SK-N-SH (cell line): ENCODE data around the gene RPEL1. TPM values are rescaled to one million over a fixed set of nuclear protein-coding genes. Genes with fewer than 3 reads are reported as not detected.
A peak's percentile ranks its signal among the peaks of the same experiment; 100 is the strongest.

ENCODE experiments used
- CTCF ChIA-PET: fragments of 300-600, 350-600 bp; formaldehyde crosslinking; extraction: SDS; loops from one replicate; lab custom pipeline; 2021; lab: Yijun Ruan, JAX
- POLR2A ChIA-PET: fragments of 350-600 bp; sonication (Branson Sonifier 250); formaldehyde crosslinking; extraction: SDS; loops from one replicate; lab custom pipeline; 2020; ENCODE audit warnings: antibody characterized with exemption, inconsistent platforms; lab: Yijun Ruan, JAX
- DNase-seq: peaks from one replicate; pipeline ENCODE4 v3.0.0; 2012
- H2AFZ ChIP-seq: fragments of 200-600 bp; sonication (generic); 2 replicates; pipeline ENCODE4 v1.8.1; 2016; ENCODE audit warnings: antibody characterized with exemption, mild to moderate bottlenecking, low read depth
- H3F3A ChIP-seq: fragments of 200-600 bp; sonication (generic); replicated peaks from 2 replicates; pipeline ENCODE3; 2016; ENCODE audit warnings: antibody characterized with exemption, mild to moderate bottlenecking; ENCODE audit not compliant: insufficient read depth
- H3K27ac ChIP-seq, 2 experiments: fragments of 200-500 bp in 1 of 2; fragments of 200-600 bp in 1 of 2; sonication (Bioruptor generic) in 1 of 2; sonication (generic), shearing (Covaris generic) in 1 of 2; 2 replicates each; pipeline versions ENCODE4 v1.5.1 to v1.6.1; 2014 to 2016; ENCODE audit warnings: low read depth in 2 of 2, inconsistent platforms in 1 of 2, low read length in 1 of 2, mild to moderate bottlenecking in 1 of 2, mixed read lengths in 1 of 2
- H3K27me3 ChIP-seq: fragments of 200-600 bp; sonication (generic), shearing (Covaris generic); 2 replicates; pipeline ENCODE4 v1.6.1; 2016; ENCODE audit warnings: mixed run types; ENCODE audit not compliant: insufficient read depth
- H3K36me3 ChIP-seq, 2 experiments: fragments of 200-500 bp in 1 of 2; fragments of 200-600 bp in 1 of 2; sonication (Bioruptor generic) in 1 of 2; sonication (generic) in 1 of 2; replicated peaks in 1 of 2; 2 replicates each; pipeline versions ENCODE3 to v1.5.1; 2014 to 2016; ENCODE audit warnings: low read length in 1 of 2, mild to moderate bottlenecking in 1 of 2; ENCODE audit not compliant: insufficient read depth in 2 of 2, control insufficient read depth in 1 of 2
- H3K4me1 ChIP-seq, 2 experiments: fragments of 200-500 bp in 1 of 2; fragments of 200-600 bp in 1 of 2; sonication (Bioruptor generic) in 1 of 2; sonication (generic), shearing (Covaris generic) in 1 of 2; 2 replicates each; pipeline versions ENCODE4 v1.5.1 to v1.6.1; 2014 to 2016; ENCODE audit warnings: low read depth in 1 of 2, low read length in 1 of 2, mixed run types in 1 of 2; ENCODE audit not compliant: insufficient read depth in 2 of 2, control insufficient read depth in 1 of 2
- H3K4me2 ChIP-seq: fragments of 200-600 bp; sonication (generic), shearing (Covaris generic); 2 replicates; pipeline ENCODE4 v1.6.1; 2017; ENCODE audit warnings: mixed run types
- H3K4me3 ChIP-seq, 2 experiments: fragments of 200-500 bp in 1 of 2; fragments of 200-600 bp in 1 of 2; sonication (Bioruptor generic) in 1 of 2; sonication (generic), shearing (Covaris generic) in 1 of 2; 2 replicates each; pipeline versions ENCODE4 v1.5.1 to v1.8.1; 2014 to 2016; ENCODE audit warnings: low read depth in 2 of 2, inconsistent platforms in 1 of 2, low read length in 1 of 2, mild to moderate bottlenecking in 1 of 2, mixed read lengths in 1 of 2, moderate library complexity in 1 of 2
- H3K79me2 ChIP-seq: fragments of 200-600 bp; sonication (generic); 2 replicates; pipeline ENCODE4 v1.8.1; 2017; ENCODE audit warnings: mild to moderate bottlenecking; ENCODE audit not compliant: insufficient read depth
- H3K9ac ChIP-seq: fragments of 200-600 bp; sonication (generic); 2 replicates; pipeline ENCODE4 v1.6.1; 2017; ENCODE audit warnings: mixed run types
- H3K9me2 ChIP-seq: fragments of 200-600 bp; sonication (generic); 2 replicates; pipeline ENCODE4 v1.6.1; 2017; ENCODE audit warnings: mixed run types
- H3K9me3 ChIP-seq: fragments of 200-600 bp; sonication (generic); 2 replicates; pipeline ENCODE4 v1.6.1; 2017; ENCODE audit warnings: mixed run types, mild to moderate bottlenecking, moderate library complexity
- H4K20me1 ChIP-seq: fragments of 200-600 bp; sonication (generic); 2 replicates; pipeline ENCODE4 v1.6.1; 2017; ENCODE audit warnings: mild to moderate bottlenecking, mixed run types; ENCODE audit not compliant: insufficient read depth
- CTCF ChIP-seq: fragments of 200-600 bp; sonication (generic); IDR thresholded peaks from 2 replicates; pipeline ENCODE4 v1.6.1; 2017; ENCODE audit warnings: antibody characterized with exemption, mild to moderate bottlenecking, moderate library complexity
- EP300 ChIP-seq, 2 experiments: IDR thresholded peaks; 2 replicates each; pipeline versions ENCODE4 v1.4.0 to v1.6.1; 2012; ENCODE audit warnings: borderline replicate concordance in 1 of 2, low read depth in 1 of 2, low read length in 1 of 2
- FOSL2 ChIP-seq: IDR thresholded peaks from 2 replicates; pipeline ENCODE4 v1.4.0; 2012; ENCODE audit warnings: low read depth, mild to moderate bottlenecking, moderate library complexity, borderline replicate concordance
- FOXJ3 ChIP-seq: sonication (generic); formaldehyde crosslinking; IDR thresholded peaks from 2 replicates; pipeline ENCODE4 v1.5.1; 2020; ENCODE audit warnings: mild to moderate bottlenecking, missing genetic modification reagents
- GATA2 ChIP-seq: sonication (generic); formaldehyde crosslinking; IDR thresholded peaks from 2 replicates; pipeline ENCODE4 v1.5.0; 2020; ENCODE audit warnings: mild to moderate bottlenecking, missing genetic modification reagents
- MAX ChIP-seq: IDR thresholded peaks from 2 replicates; pipeline ENCODE4 v1.4.0; 2012; ENCODE audit warnings: low read depth
- MXI1 ChIP-seq: IDR thresholded peaks from 2 replicates; pipeline ENCODE4 v1.6.1; 2012; ENCODE audit warnings: mild to moderate bottlenecking, low read depth, low read length, improper control_type of control experiment
- NFIC ChIP-seq: IDR thresholded peaks from 2 replicates; pipeline ENCODE4 v1.4.0; 2012; ENCODE audit warnings: borderline replicate concordance
- RAD21 ChIP-seq: IDR thresholded peaks from 2 replicates; pipeline ENCODE4 v1.6.1; 2012; ENCODE audit warnings: mild to moderate bottlenecking, low read length
- RCOR1 ChIP-seq: fragments of 150-350 bp; IDR thresholded peaks from 2 replicates; pipeline ENCODE4 v1.6.1; 2017; ENCODE audit warnings: antibody characterized with exemption, low read length
- REST ChIP-seq: IDR thresholded peaks from 2 replicates; pipeline ENCODE4 v1.6.1; 2012; ENCODE audit warnings: mild to moderate bottlenecking, low read depth, low read length, moderate library complexity
- RXRA ChIP-seq: IDR thresholded peaks from 2 replicates; pipeline ENCODE4 v1.4.0; 2012; ENCODE audit warnings: low read depth, mild to moderate bottlenecking, borderline replicate concordance
- SIN3A ChIP-seq: IDR thresholded peaks from 2 replicates; pipeline ENCODE4 v1.6.1; 2012; ENCODE audit warnings: low read depth, mild to moderate bottlenecking, low read length, moderate library complexity, borderline replicate concordance
- WGBS: methylation state at CpG from one replicate; pipeline ENCODE4 v1.1.6; 2017; ENCODE audit warnings: low lambda C conversion rate; 5-methylcytosine and 5-hydroxymethylcytosine counted together
- polyA plus RNA-seq, 3 experiments: library from polyadenylated mRNA; depleted of rRNA; stranded (reverse); fragments of >200 nt; gene quantifications; 2 replicates each; pipeline ENCODE4 v1.2.3, GENCODE V29; 2012

RPEL1 gene
- polyA plus RNA-seq, 1 of the 3 experiments (the other 2 are of a cell fraction) = not detected

- POLR2A ChIA-PET = interaction anchor here (2.7 kb wide), 1 partner anchor 12 kb away, joined by 8 read pairs; no protein-coding TSS in a partner anchor
- 16% methylated on average over 11 of the region's 11 CpGs for WGBS
- Histone ChIP-seq H2AFZ (no peak overlapping the region), H3F3A (peaks cover 11% of the 10 kb centered on the region), H3K4me2 (0 out of 2 replicates have a peak overlapping the region, but pooled peaks have one; percentile 88), H3K36me3 (no peaks in the 10 kb centered on the region), H3K9ac (no peak overlapping the region), H3K27ac (no peak overlapping the region), H3K79me2 (no peaks in the 10 kb centered on the region), H3K27me3 (peaks cover 6% of the 10 kb centered on the region; the same call in 1 of the 2 replicates), H3K4me3 (peak overlapping the region in 1 of 2 experiments; percentile 54; a peak in 1 of 4 replicates), H3K4me1 (peaks cover 1 to 22% of the 10 kb centered on the region in 2 experiments), H3K9me2 (peaks cover 5% of the 10 kb centered on the region; the same call in 1 of the 2 replicates), H3K9me3 (no peaks in the 10 kb centered on the region), H4K20me1 (peaks cover 17% of the 10 kb centered on the region; the same call in 1 of the 2 replicates)
- TF ChIP-seq CTCF (no peak), MAX (no peak), REST (peak; percentile 99)
- no peak for DNase-seq
- CTCF ChIA-PET = interaction anchor here (1.1 to 2.3 kb wide), 7 partner anchors 8 to 444 kb away, joined by 3 to 10 read pairs (median 3); partner anchors contain the start of gene CNNM2
Observed at GRCh38 chr10:103278862-103279298, 33.2 kb downstream of the RPEL1 start.

GRCh38 chr10:103280031-103280430 lies 34.3 kb downstream of the RPEL1 start:
- DNase-seq = no peak
- Histone ChIP-seq H4K20me1 (peaks cover 17% of the 10 kb centered on the region; the same call in 1 of the 2 replicates), H3K9me3 (no peaks in the 10 kb centered on the region), H3K36me3 (no peaks in the 10 kb centered on the region), H3K27ac (no peak overlapping the region), H3K27me3 (peaks cover 6% of the 10 kb centered on the region; the same call in 1 of the 2 replicates), H3K9me2 (peaks cover 5% of the 10 kb centered on the region; the same call in 1 of the 2 replicates), H3K9ac (no peak overlapping the region), H2AFZ (no peak overlapping the region), H3K4me3 (no peak overlapping the region), H3F3A (peaks cover 8% of the 10 kb centered on the region), H3K4me2 (no peak overlapping the region), H3K4me1 (peaks cover 0 to 22% of the 10 kb centered on the region in 2 experiments; a peak in 2 of 4 replicates), H3K79me2 (no peaks in the 10 kb centered on the region)
- 52% methylated on average over 2 of the region's 3 CpGs for WGBS
- ChIA-PET POLR2A (no interaction called here), CTCF (interaction anchor here (1.2 to 2.2 kb wide), 4 partner anchors 11 to 362 kb away, joined by 3 to 10 read pairs (median 3); partner anchors contain the start of gene CNNM2)
- TF ChIP-seq MAX (no peak), RCOR1 (no peak), NFIC (no peak), RXRA (no peak), SIN3A (no peak), RAD21 (no peak), FOSL2 (no peak), REST (no peak), MXI1 (no peak), GATA2 (CRISPR knock-in tag) (no peak), FOXJ3 (CRISPR knock-in tag) (no peak), EP300 (IDR thresholded peaks at IDR 0.05; ENCODE audit: borderline replicate concordance in 1 of 2, low read depth in 1 of 2, low read length in 1 of 2) (no peak)
